Lung (tissue), 12 donors: Measurements from ENCODE around the gene ITGA7. TPM values are rescaled to one million over a fixed set of nuclear protein-coding genes. Genes with fewer than 3 reads are reported as not detected.

ENCODE experiments used
- ATAC-seq: fragments of 200-7000 bp; cut with Tn5 transposase; one replicate; pipeline ENCODE4 v1.9.1; 2020; ENCODE audit warnings: moderate number of reproducible peaks; ENCODE audit not compliant: insufficient read depth, low FRiP score
- DNase-seq, 3 donors: peaks; one replicate each; pipeline ENCODE4 v3.0.0-alpha.2; 2013 to 2017
- H3K27ac ChIP-seq, 2 donors: one replicate each; pipeline ENCODE4 v1.5.1; 2013; ENCODE audit warnings: mild to moderate bottlenecking in 2 of 2, moderate library complexity in 2 of 2, control low read depth in 1 of 2, inconsistent platforms in 1 of 2, low read depth in 1 of 2, low read length in 1 of 2
- H3K27me3 ChIP-seq, 3 donors: one replicate each; pipeline ENCODE4 v1.5.1; 2013; ENCODE audit warnings: low read length in 2 of 3; ENCODE audit not compliant: control insufficient read depth in 3 of 3, insufficient read depth in 3 of 3
- H3K36me3 ChIP-seq, 4 donors: one replicate each; pipeline ENCODE4 v1.5.1; 2013; ENCODE audit warnings: low read length in 4 of 4, mild to moderate bottlenecking in 1 of 4, moderate library complexity in 1 of 4; ENCODE audit not compliant: control insufficient read depth in 4 of 4, insufficient read depth in 4 of 4
- H3K4me1 ChIP-seq, 5 donors: one replicate each; pipeline ENCODE4 v1.5.1; 2013; ENCODE audit warnings: low read length in 5 of 5, mild to moderate bottlenecking in 2 of 5, moderate library complexity in 1 of 5; ENCODE audit not compliant: control insufficient read depth in 5 of 5, insufficient read depth in 5 of 5
- H3K4me3 ChIP-seq: one replicate; pipeline ENCODE4 v1.5.1; 2013; ENCODE audit warnings: mild to moderate bottlenecking, control low read depth, moderate library complexity
- H3K9ac ChIP-seq, 2 donors: one replicate each; pipeline ENCODE4 v1.5.1; 2013; ENCODE audit warnings: low read length in 2 of 2, control low read depth in 1 of 2; ENCODE audit not compliant: insufficient read depth in 1 of 2
- H3K9me3 ChIP-seq, 4 donors: one replicate each; pipeline ENCODE4 v1.5.1; 2013; ENCODE audit warnings: low read length in 3 of 4, mild to moderate bottlenecking in 1 of 4, moderate library complexity in 1 of 4; ENCODE audit not compliant: control insufficient read depth in 4 of 4, insufficient read depth in 3 of 4
- CTCF ChIP-seq: IDR thresholded peaks from 2 replicates; pipeline ENCODE4 v1.5.1; 2012; ENCODE audit warnings: mild to moderate bottlenecking; ENCODE audit errors: control extremely low read depth, extremely low read depth
- WGBS, 2 donors: extraction: QIAGEN DNeasy Blood & Tissue Kit; methylation state at CpG; one replicate each; pipeline ENCODE4 v1.1.7; 2013; 5-methylcytosine and 5-hydroxymethylcytosine counted together
- polyA plus RNA-seq, 2 donors: library from polyadenylated mRNA; stranded (reverse); fragments of 200-250 nt; gene quantifications; one replicate each; pipeline ENCODE4 v1.2.1, GENCODE V29; 2013
- total RNA-seq, 2 donors: library from RNA; depleted of rRNA in 1 of 2; stranded (reverse); fragments of >200 nt in 1 of 2; gene quantifications; one replicate each; pipeline ENCODE4 v1.2.1, GENCODE V29; 2014 to 2021
- donor health status: control.
- donor health status: control.
- donor health status: Bipolar disorder and iron deficiency.
- donor health status: healthy.
- donor health status: DM: yes; HTN: yes; CAD: no.

Gene ITGA7
- total and polyA plus RNA-seq, 4 donors, result 8.2 to 28.4 (median 17.7) TPM

DNA sequence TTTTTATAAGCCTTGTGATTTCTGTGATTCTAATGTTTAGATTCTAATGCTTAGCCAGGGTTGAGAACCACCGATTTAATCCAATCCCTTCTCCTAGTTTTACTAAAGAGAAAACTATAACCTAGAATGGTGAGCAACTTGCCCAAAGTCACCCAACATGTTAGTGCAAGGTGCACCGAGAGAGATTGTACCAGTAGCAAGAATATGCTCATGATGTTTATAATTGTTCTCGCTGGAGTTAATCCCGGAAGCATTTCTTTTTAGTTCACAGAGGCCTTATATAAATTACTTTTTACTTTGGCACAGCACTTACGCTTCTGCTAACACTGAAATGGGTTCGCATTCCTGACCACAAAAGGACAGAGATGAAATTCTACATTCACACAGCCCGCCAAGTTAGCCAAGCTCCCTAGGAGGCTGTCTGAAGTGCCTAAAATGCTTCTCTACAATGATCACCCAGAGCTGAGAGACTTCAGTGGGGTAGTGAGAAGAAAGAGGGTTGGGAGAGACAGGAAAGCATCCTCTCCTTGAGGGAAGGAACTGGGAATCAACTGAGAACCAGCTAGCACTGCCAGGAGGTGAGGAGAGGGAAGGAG, 7.6 kb upstream of the ITGA7 start:
- peak overlapping the region in 1 of 2 donors; percentile 26 for H3K9ac ChIP-seq
- H3K4me1 ChIP-seq, result peaks cover 14 to 48% (median 21%) of the 10 kb centered on the region in 5 donors
- H3K27me3 ChIP-seq, result no peaks in the 10 kb centered on the region
- no peak for TF ChIP-seq CTCF
- WGBS, 2 donors, result 67 to 69% methylated on average over 7 of the region's 7 CpGs
- peak overlapping the region; percentile 89 to 94 for H3K27ac ChIP-seq
- peaks cover 0 to 8% (median 4%) of the 10 kb centered on the region in 4 donors for H3K36me3 ChIP-seq
- no peaks in the 10 kb centered on the region for H3K9me3 ChIP-seq
- no peak for ATAC-seq
- no peak for DNase-seq
- peak overlapping the region; percentile 69 for H3K4me3 ChIP-seq

GRCh38 chr12:55713721-55714120, 6.0 kb upstream of the ITGA7 start:
- H3K36me3 ChIP-seq, result peaks cover 0 to under 1% (median 0%) of the 10 kb centered on the region in 4 donors
- ATAC-seq, result no peak
- TF ChIP-seq CTCF, result no peak
- no peaks in the 10 kb centered on the region for H3K9me3 ChIP-seq
- H3K27ac ChIP-seq, result peak overlapping the region in 1 of 2 donors; percentile 61
- no peak for DNase-seq
- peaks cover 14 to 49% (median 18%) of the 10 kb centered on the region in 5 donors for H3K4me1 ChIP-seq
- H3K4me3 ChIP-seq, result no peak overlapping the region
- peaks cover 0 to 3% (median 0%) of the 10 kb centered on the region in 3 donors for H3K27me3 ChIP-seq
- H3K9ac ChIP-seq, result no peak overlapping the region
- 81 to 98% methylated on average over 2 of the region's 2 CpGs for WGBS, 2 donors

DNA sequence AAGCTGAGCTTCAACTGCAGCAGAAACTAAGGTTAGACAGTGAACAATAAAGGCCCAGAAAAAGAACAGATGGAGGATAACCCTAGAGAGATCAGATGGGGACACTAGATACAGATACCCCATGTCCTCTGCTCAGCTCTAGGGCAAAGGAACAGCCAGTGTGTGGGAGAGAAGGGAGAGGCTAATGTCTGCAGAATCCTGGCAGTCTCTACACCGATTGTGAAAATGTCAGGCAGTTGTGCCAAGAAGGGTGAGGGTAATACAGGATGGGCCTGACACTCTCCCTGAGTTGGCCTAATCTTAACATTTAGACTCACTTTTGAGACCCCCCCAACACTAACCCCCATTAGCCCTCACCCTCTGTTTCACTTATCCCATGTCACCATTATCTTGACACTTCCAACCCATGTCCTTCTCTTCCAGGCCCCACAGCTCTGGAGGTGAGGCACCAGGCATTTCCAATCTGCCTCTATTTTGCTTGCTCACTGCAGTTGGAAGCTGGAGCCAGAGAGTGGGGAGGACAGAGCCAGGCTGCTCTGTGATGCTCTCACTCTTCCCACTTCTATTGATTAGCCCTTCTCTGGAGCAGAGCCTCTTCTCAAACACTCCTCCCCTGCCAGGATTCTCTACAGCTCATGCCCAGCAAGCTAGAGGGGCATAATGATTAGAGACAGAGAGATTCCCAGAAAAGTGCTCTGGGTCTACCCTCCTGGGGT, 5.2 kb upstream of the ITGA7 start:
- WGBS, 2 donors, result 46 to 56% methylated on average over 1 of the region's 1 CpG
- Histone ChIP-seq H3K36me3 (no peaks in the 10 kb centered on the region), H3K27me3 (peaks cover 0 to 3% (median 0%) of the 10 kb centered on the region in 3 donors), H3K9me3 (no peaks in the 10 kb centered on the region), H3K27ac (peak overlapping the region in 1 of 2 donors; percentile 85), H3K4me1 (peaks cover 10 to 48% (median 14%) of the 10 kb centered on the region in 5 donors), H3K9ac (no peak overlapping the region), H3K4me3 (no peak overlapping the region)
- DNase-seq, result no peak
- no peak for ATAC-seq
- TF ChIP-seq CTCF, result no peak
